NB4 (cell line): ENCODE measurements around the gene AFAP1.

Experiments used
- POLR2A ChIP-seq: IDR thresholded peaks from 2 replicates; pipeline ENCODE4 v1.6.1; 2011; ENCODE audit warnings: mild to moderate bottlenecking; ENCODE audit not compliant: insufficient read length; ENCODE audit errors: extremely low read depth
- TF ChIP-seq, protein P1 (sequence below): IDR thresholded peaks from 2 replicates; pipeline ENCODE4 v1.6.1; 2011; ENCODE audit warnings: low read depth, low read length
- TF ChIP-seq, protein P2 (sequence below): IDR thresholded peaks from one replicate; pipeline ENCODE4 v1.5.1; 2012; ENCODE audit warnings: low read depth, low read length

DNA sequence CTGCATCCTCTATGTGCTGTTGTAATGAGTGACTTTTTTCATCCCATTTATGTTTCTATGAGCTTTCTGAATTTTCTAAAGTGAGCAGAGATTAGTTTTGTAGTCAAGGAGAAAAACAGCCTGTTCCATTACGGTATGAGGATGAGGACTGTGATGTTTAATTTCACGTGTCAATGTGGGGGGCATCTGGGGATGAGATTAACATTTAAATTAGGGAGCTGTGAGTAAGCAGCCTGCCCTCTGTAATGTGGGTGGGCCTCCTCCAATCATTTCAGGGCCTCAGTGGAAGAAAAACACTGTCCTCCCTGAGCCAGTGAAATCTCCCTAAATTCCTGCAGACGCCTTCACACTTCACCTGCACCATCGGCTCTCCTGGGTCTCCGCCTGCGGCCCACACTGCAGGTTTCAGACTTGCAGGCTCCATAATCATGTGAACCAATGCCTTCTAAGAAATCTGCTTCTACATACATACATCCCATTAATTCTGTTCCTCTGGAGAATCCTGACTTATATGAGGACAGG is 121.7 kb downstream of the AFAP1 start:
- TF ChIP-seq, protein P1, sequence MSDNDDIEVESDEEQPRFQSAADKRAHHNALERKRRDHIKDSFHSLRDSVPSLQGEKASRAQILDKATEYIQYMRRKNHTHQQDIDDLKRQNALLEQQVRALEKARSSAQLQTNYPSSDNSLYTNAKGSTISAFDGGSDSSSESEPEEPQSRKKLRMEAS: no peak
- TF ChIP-seq POLR2A: no peak
- TF ChIP-seq, protein P2, sequence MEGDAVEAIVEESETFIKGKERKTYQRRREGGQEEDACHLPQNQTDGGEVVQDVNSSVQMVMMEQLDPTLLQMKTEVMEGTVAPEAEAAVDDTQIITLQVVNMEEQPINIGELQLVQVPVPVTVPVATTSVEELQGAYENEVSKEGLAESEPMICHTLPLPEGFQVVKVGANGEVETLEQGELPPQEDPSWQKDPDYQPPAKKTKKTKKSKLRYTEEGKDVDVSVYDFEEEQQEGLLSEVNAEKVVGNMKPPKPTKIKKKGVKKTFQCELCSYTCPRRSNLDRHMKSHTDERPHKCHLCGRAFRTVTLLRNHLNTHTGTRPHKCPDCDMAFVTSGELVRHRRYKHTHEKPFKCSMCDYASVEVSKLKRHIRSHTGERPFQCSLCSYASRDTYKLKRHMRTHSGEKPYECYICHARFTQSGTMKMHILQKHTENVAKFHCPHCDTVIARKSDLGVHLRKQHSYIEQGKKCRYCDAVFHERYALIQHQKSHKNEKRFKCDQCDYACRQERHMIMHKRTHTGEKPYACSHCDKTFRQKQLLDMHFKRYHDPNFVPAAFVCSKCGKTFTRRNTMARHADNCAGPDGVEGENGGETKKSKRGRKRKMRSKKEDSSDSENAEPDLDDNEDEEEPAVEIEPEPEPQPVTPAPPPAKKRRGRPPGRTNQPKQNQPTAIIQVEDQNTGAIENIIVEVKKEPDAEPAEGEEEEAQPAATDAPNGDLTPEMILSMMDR: no peak
